ENCODE data around the gene AP2A2.

GRCh38 chr11:1060852-1061616 lies 135.4 kb downstream of the AP2A2 start:
- TF ChIP-seq CTCF (conservative IDR thresholded peaks at IDR 0.05; ENCODE audit: low read length) (no peak), EZH2phosphoT487 (IDR thresholded peaks at IDR 0.05; ENCODE audit: borderline replicate concordance, low read depth, low read length) (no peak)

Measured in OCI-LY7 (cell line).